T-helper 17 cell (primary cell): ENCODE results near the gene GOLGA6L25. TPM values are rescaled to one million over a fixed set of nuclear protein-coding genes. Genes with fewer than 3 reads are reported as not detected.
"Not testable (repeated sequence)": the region's sequence is repeated elsewhere in the genome, so short reads cannot be mapped to it uniquely, and the experiment has no call there.

ENCODE experiments used
- ATAC-seq: fragments of 150-1000 bp; cut with Tn5 transposase; 2 replicates; pipeline ENCODE4 v1.10.0; 2021; ENCODE audit warnings: mild to moderate bottlenecking, moderate library complexity
- DNase-seq, 3 donors: peaks; one replicate each; pipeline versions ENCODE4 v3.0.0 to v3.0.0-alpha.2; 2020 to 2021
- H3K9me3 ChIP-seq: one replicate; pipeline ENCODE4 v1.7.0; 2013; ENCODE audit warnings: low read length, mild to moderate bottlenecking; ENCODE audit not compliant: control insufficient read depth, poor library complexity, severe bottlenecking
- H3K27ac Mint-ChIP-seq: one replicate; pipeline ENCODE4 v1.8.0; 2022; ENCODE audit warnings: mild to moderate bottlenecking, moderate library complexity, mixed read lengths
- H3K27me3 Mint-ChIP-seq: one replicate; pipeline ENCODE4 v1.8.0; 2022; ENCODE audit warnings: mixed read lengths
- H3K36me3 Mint-ChIP-seq: one replicate; pipeline ENCODE4 v1.8.0; 2022; ENCODE audit warnings: low read depth, mixed read lengths
- H3K4me1 Mint-ChIP-seq: one replicate; pipeline ENCODE4 v1.8.0; 2022; ENCODE audit warnings: mild to moderate bottlenecking, mixed read lengths
- H3K4me3 Mint-ChIP-seq: one replicate; pipeline ENCODE4 v1.8.0; 2022; ENCODE audit warnings: mild to moderate bottlenecking, moderate library complexity, mixed read lengths
- total RNA-seq, 4 donors: library from RNA in 2 of 4; stranded (reverse) in 2 of 4; gene quantifications; one replicate each; pipeline ENCODE4 v1.2.3 and lab custom pipeline; 2022 to 2026

The GOLGA6L25 gene
- total RNA-seq, 2 donors from 2014 or later: not detected

- ATAC-seq, H3K4me1 Mint-ChIP-seq, H3K27me3 Mint-ChIP-seq, H3K4me3 Mint-ChIP-seq, H3K9me3 ChIP-seq, H3K36me3 Mint-ChIP-seq, DNase-seq, H3K27ac Mint-ChIP-seq: not testable (repeated sequence)
These were observed 48.8 kb downstream of the GOLGA6L25 start for GRCh38 chr15:28602152-28602551.

Other genes with a start within 250 kb of the GOLGA6L25 start
- gene HERC2, start 231.4 kb upstream of the GOLGA6L25 start, total RNA-seq: 10 to 100 TPM; 32.9 to 39.1 TPM
- not detected for gene GOLGA6L24, start 195.5 kb upstream of the GOLGA6L25 start, total RNA-seq
- gene GOLGA8F, start 174.9 kb upstream of the GOLGA6L25 start, total RNA-seq: not detected
- gene GOLGA8G, start 20.6 kb upstream of the GOLGA6L25 start, total RNA-seq: not detected
- gene GOLGA8M, start 158.9 kb downstream of the GOLGA6L25 start, total RNA-seq: 1 to 10 TPM in 1 of 2 donors, not detected in 1; 1.0 TPM